A673 (cell line): Measurements from ENCODE around the gene GRID2.

ENCODE experiments used
- CTCF ChIP-seq: fragments of 300-800, 200-600 bp; sonication (generic); conservative IDR thresholded peaks from 2 replicates; pipeline ENCODE4 v1.5.1; 2017; ENCODE audit warnings: low read depth, mild to moderate bottlenecking, antibody characterized with exemption, low read length, moderate library complexity, mixed read lengths
- EZH2 ChIP-seq: fragments of 200-600 bp; sonication (generic); IDR thresholded peaks from 2 replicates; pipeline ENCODE4 v1.6.1; 2017; ENCODE audit warnings: borderline replicate concordance, low read depth, mild to moderate bottlenecking, mixed read lengths, antibody characterized with exemption, low read length; ENCODE audit not compliant: poor library complexity, severe bottlenecking

DNA sequence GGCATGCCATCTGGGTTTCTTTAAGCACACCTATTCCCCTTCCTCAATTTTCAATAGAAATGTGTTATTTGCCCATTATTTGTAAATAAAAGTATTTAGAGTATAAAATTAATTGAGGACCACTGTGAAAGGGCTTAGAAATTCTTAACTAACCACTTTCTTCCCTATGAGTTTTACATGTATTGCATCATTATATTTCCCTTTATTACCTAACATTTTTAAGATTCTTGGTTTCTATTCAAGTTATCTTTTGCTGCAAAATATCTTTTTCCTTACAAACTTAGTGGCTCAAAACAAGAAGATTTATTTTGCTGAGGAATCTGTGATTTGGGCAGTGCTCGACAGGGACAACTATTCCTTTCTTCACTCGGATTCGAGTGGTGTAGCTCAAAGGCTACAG lies 40.5 kb downstream of the GRID2 start:
- TF ChIP-seq CTCF (no peak), EZH2 (no peak)
